HG02623 (cell line): ENCODE data around the gene TP73.

Source experiments
- ATAC-seq: cut with Tn5 transposase; IDR thresholded peaks from one replicate; pipeline ENCODE4 v1.9.1; 2021; ENCODE audit warnings: moderate library complexity; ENCODE audit not compliant: unreplicated experiment

The TP73 gene

DNA sequence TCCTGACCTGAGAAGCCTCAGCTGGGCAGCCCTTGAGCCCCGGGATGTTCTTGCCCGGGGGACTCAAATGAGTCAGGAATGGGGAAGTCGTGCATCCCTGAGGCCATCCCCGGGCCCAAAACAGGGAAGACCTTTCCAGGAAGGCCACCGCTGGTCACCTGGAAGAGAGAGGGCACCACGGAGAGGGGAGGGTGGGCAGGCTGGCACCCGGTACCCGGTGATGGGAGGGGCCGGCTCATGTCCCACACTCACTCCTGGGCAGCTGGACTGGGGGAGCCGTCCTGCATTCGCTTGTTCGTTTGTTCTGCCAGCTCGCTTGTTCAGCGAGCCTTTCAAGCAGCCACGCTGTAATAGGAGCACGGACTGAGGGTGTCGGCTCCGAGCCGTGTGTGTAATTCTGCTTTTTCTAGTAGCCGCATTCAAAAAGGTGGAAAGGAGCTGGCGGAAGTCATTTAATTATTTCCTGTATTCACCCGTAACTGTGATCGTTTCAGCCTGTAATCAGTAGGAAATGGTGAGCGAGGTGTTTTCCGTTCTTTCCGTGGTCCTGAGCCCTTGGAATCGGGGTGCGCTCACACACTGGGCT, 51.6 kb downstream of the TP73 start:
- no peak for ATAC-seq

DNA sequence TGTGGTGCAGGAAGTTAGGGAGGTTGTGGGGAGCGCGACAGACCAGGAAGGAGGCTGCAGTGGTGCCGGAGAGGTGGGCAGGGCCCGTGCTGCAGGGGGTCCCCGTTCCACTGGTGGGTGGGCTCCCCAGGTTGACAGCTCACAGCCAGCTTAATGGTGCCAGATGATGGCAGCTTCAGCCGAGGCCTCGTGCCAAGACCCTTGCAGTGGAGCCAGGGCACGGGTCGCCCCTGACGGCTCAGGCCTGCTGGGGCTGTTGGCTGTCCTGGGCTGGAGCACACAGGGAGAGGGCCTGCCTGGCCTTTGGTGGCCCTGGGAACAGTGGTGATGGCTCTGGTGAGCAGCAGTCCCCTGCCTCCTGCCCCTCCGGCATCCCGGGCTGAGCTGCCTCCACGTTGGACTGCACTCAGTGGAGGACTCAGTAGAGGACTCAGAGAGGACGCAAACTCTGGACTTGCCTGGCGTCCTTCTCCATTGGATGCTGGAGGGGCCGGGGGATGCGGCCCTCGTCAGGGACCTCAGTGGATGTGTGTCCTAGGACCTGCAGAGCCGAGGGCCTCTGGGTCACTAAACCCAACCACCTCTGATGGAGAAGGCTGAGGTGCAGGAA, 53.1 kb downstream of the TP73 start:
- no peak for ATAC-seq

- no peak for ATAC-seq
These were observed 54.5 kb downstream of the TP73 start for GRCh38 chr1:3706651-3707297.

GRCh38 chr1:3707298-3707938, 55.1 kb downstream of the TP73 start:
- no peak for ATAC-seq

DNA sequence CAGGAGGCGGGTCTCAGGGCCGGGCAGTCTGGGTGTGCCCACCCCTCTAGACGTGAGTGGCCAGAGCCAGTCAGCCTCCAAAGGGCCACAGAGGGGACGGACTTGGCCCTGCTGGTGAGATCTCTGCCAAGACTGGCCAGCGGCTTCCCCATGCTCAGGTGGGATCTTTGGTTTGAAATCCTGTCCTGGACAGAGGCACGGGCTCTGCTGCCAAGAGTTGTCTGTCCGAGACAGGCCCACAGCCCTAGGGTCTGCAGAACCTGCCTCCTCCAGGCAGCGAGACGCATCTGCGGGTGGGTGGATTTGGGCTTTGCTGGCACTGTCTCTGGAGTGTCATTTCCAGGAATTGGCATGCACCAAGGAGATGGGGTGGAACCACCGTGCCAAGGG, 55.6 kb downstream of the TP73 start:
- ATAC-seq = no peak

GRCh38 chr1:3708791-3709190, 56.5 kb downstream of the TP73 start:
- ATAC-seq = no peak

GRCh38 chr1:3710251-3710650, 57.9 kb downstream of the TP73 start:
- no peak for ATAC-seq

DNA sequence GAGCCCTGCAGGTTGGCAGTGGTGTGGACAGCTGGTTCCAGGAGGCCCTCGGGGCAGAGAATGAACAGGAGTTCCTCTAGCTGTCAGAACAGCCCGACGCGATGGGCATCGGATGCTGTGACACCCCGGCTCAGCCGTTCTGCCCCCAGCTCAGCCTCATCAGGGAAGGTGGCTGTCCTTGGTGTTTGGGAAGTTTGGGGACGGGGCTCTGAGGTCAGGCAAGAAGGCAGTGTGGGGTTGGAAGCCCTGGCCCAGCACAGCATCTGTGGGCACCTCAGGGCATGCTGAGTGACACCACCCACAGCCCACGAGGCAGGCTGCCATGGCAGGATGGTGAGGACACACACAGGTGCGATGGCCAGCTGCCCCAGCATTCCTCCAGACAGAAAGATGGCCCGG, 59.1 kb downstream of the TP73 start:
- ATAC-seq = no peak

DNA sequence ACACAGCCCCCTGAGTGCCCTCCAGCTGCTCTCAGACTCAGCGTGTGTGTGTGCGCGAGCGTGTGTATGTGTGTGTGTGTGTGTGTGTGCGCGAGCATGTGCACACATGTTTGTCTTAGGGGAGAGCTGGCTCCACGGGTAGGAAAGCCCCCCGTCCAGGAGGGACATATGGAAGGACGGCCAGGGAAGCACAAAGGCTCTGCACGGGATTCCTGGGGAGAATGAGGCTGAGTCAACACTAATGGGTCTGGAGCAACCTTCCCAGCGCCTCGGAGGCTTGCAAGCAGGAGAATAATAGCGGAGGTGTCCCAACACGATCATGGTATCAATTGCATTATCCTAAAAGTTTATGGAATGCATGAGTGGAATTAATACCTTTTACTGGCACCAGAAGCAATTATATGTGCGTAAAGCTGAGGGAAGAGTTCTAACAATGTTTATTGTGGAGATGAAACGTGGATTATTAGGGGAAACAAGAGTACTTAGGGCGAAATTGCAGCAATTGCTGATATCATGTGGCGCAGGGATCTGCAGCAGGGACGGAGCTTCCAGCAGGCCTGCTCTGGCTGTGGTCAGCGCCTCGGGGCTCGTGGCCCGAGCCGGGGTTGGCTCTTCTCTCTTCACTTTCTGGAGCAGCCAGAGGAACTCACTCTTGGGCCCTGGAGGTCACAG, 59.6 kb downstream of the TP73 start:
- no peak for ATAC-seq

DNA sequence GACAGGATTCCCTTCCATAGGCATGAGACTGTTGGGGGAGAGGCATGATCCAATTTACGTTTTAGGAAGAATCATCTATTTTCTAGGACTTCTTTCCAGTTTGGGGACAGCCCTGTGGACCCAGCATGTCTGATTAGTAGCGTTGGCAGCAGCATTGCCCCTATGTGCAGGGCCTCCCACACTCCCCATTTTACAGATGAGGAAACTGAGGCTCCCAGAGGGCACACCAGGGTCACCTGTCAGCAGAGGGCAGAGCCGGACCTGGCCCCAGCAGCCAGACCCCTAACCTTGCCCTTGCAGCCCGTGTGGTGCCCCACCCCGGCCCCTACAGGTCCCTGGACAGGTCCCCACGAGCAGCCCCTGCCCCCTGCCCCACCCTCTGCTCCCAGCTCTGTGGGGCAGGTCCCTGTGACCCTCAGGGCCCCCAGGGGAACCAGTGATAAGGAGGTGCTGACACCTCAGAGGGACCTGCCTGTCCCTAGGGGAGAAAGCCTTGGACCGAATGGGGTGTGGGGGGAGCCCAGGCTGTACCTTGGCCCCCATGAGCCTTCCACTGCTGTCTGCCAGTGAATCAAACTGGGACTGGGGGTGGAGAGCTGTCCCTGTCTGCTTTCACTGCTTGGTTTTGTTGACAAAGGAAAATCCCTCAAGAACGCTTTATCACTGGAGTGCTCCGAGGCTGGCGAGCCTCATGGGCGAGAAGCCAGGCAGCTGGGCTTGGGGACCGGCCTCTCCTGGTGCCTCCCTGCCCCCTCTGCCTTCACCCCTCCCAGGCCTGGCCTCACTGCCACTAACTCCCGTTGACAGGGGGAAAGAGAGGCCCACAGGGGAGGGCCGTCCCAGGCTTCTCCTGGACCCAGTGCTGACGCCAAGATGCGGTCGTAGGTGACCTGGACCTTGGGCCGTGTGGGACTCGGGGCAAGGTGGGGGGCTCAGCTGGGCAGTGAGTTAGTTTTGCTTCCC, 60.5 kb downstream of the TP73 start:
- ATAC-seq = no peak

DNA sequence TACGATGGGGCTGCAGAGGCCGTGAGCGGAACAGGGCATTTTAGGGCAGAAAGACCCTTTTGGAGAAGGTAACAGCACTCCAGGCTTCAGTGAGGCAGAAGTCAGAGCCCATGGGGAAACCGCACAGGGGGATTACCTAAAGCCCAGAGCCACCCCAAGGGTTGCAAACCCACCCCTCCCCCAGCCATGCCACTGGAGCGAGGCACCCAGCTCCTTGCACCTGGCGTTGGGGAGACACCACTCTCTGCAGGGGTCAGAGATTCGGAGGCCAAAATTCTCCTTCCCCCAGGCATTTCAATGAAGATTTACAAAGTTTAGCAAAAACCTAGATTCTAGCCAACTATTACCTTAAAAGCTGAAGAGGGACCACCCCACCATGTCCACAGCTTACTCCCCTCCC, 61.5 kb downstream of the TP73 start:
- ATAC-seq = no peak

- no peak for ATAC-seq
These were observed 62.0 kb downstream of the TP73 start for GRCh38 chr1:3714284-3714741.

DNA sequence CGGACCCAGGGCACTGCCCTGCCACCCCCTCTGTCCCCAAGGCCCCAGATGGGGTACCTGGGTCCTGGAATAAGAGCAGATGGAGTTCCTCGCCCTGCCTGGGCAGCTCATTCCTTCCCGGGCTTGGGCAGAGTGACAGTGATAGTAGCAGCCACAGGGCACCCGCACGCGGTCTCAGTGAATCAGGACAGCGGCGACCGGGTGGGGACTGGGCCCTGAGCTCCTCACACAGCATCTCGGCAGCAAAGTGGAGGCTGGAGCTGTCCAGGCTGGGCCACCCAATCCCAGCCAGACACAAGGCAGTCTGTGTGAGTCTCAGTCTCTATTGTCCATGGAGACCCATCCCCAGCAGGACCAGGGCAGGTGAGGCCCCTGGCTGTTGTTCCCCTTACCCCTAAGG, 62.5 kb downstream of the TP73 start:
- no peak for ATAC-seq

- no peak for ATAC-seq
These were observed 64.0 kb downstream of the TP73 start for GRCh38 chr1:3716351-3716750.

DNA sequence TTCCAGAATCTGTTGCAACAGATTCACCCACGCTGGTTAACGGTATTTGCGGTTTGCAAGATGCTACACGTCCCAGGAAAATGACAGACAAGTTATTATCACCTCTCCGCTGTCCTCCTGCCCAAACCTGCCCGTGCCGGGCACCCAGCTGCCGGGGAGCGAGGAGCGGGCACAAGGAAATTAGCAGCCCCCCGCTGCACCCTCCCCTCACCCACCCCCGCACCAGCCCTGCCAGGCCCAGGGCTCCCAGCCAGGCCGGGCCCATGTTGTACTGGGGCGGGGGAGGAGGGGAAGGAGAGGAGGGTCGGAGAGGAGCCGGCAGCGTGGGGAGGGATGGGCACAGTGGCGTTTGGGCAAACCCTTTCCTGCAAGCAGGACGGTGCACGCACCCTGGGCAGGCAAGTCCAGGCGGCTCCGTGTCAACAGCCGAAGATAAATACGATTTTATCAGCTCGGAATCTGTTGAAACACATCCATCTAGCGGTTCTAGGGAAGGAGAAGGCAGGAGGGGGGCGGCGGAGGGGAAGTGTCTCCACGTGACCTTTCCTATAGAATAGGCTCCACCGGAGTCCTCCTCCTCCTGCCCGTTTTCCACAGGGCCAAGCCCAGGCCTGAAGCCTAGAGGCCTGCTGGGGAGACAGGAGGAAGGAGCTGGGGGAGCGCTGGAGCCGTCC, 64.9 kb downstream of the TP73 start:
- no peak for ATAC-seq

DNA sequence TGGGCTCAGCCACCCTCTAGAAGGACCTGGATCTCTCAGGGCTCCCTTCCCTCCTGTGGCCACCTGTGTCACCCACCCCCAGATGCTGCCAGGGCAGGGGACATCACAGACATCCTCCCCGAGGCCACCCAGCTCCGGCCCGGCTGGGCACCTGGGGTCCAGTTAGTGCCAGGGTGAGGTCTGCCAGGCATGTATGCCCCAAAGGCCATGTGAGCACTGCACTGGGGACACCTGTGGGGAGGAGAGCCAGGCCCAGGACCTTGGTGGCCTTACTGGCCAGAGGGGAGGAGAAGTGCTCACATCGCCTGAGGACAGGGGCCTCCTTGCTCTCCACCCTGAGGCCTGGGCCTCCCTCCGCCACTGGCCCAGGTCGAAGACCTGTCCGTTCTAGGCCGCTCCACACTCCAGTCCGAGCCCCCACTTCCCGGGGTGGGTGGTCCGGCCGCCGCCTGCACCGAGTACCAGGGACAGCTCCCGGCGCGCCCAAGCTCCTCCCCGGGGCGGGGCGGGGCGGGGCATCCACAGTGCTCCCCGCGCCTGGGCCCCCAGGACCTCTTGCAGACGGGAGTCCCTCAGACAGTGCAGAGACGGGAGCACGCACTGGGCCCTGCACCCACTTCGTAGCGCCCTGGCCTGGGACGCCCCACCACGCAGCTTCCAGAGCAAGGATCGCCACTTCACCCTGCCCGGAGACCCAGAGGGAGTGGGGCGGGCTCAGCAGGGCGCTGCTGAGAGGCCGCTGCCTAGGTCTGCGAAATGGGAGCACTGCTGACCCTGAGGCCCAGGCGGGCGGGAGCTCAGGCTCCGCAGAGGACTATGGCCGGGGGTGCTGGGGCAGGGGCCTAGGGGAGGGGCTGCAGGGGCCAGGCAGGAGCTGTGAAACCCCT, 65.6 kb downstream of the TP73 start:
- ATAC-seq = no peak

DNA sequence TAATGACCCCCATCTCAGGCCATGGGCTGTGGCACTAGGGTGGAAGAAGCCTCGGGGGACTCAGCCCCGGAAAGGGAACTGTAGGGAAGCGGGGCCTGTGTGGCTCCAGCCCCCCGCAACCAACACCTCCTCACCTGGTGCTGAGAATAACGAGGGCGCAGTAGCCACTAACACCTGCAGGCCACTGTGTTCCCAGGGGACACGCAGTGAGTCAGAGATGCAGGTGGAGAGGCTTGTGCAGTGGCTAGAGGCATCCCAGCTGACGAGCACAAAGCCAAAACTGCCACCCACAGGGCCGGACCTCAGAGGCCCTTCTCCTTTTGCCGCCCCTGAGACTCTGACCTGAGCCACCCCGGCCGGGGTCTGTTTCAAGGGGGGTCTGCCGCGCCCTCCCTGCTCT, 66.4 kb downstream of the TP73 start:
- no peak for ATAC-seq

DNA sequence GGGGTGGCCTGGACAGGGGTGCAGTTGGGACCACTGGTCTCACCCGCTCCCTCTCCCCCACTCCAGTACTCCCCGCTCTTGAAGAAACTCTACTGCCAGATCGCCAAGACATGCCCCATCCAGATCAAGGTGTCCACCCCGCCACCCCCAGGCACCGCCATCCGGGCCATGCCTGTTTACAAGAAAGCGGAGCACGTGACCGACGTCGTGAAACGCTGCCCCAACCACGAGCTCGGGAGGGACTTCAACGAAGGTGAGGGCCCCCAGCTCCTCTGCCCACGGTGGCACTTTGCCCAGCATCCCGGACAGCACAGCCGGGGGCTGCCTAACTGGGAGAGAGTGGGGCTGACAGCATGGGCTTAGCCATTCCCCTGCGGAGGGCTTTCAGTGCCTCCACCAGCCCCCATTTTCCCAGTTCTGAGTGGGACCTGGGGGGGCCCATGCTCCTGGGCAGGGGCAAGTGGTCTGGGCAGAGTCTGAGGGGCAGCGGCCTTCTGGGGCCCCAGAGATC, 69.7 kb downstream of the TP73 start:
- no peak for ATAC-seq

GRCh38 chr1:3722846-3723245, 70.5 kb downstream of the TP73 start:
- ATAC-seq = no peak
